ENCODE results near the gene AKNA.

AKNA gene

DNA sequence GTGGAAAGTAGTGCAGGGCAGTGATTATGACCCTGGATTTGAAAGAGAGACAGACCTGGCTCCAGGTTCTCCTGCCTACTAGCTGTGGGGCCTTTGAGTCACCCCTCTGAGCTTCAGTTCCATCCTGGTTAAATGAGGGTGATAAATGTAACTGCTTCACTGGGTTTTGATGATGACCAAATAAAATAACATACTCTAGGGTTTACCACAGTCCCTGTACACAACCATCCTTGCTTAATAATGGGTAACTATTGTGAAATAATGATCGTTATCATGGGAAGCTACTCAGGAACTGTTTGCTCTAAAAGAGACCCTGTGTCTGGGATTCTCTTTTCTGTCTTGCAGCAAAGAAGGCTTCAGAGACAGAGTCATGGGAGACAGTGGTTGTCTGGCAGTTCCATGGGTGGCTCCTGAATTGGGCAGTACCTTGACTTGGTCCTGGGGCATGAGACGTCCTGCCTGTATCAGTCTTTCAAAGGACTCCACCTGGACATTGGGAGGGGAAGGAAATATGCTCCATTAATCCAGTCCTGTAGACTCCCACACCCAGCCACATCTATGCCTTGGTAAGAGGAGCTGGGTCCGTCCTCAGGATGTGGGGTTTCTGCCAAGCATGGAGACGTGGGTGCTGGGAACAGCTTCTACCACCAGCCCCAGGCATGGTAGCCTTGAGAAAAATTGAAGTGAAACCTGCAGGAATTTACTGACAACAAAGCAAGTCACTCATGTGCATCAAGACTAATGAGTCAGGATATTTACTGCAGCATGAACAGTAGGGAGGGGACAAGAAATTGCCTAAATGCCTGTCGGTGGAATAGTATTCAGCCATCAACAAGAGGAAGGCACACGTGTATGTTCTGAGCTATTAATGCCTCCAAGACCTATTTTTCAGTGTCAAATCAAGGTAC, 23.4 kb downstream of the AKNA start:
- Histone ChIP-seq H3K79me1 (ENCODE audit: low read depth, low read length) (no peaks in the 10 kb centered on the region), H3K4me3 (ENCODE audit: low read length in 2 of 2) (no peak overlapping the region), H3K9me3 (replicated peaks in 1 of 2; ENCODE audit: control insufficient read depth in 2 of 2, insufficient read depth in 1 of 2, low read depth in 1 of 2, low read length in 2 of 2) (no peaks in the 10 kb centered on the region), H2AFZ (ENCODE audit: low read length) (no peak overlapping the region), H3K14ac (ENCODE audit: low read length) (no peak overlapping the region), H3K4ac (ENCODE audit: low read length) (no peak overlapping the region), H2AK5ac (ENCODE audit: low read depth, low read length) (no peak overlapping the region), H3K18ac (ENCODE audit: low read length) (no peak overlapping the region), H3K27me3 (ENCODE audit: control insufficient read depth in 3 of 3, insufficient read depth in 3 of 3, low read depth in 1 of 3, low read length in 3 of 3) (no peaks in the 10 kb centered on the region), H3K4me1 (ENCODE audit: control insufficient read depth in 2 of 2, insufficient read depth in 1 of 2, low read depth in 1 of 2, low read length in 2 of 2) (no peaks in the 10 kb centered on the region), H2BK5ac (ENCODE audit: low read length) (no peak overlapping the region), H4K8ac (ENCODE audit: low read depth, low read length) (no peak overlapping the region), H4K91ac (ENCODE audit: low read depth, low read length, poor library complexity) (no peak overlapping the region), H3K27ac (replicated peaks; ENCODE audit: low read length) (no peak overlapping the region), H3K36me3 (replicated peaks in 1 of 2; ENCODE audit: control insufficient read depth in 2 of 2, insufficient read depth in 2 of 2, low read length in 2 of 2) (peaks cover 22 to 64% of the 10 kb centered on the region in 2 donors), H3K4me2 (ENCODE audit: insufficient read depth, low read length, poor library complexity, severe bottlenecking) (no peak overlapping the region), H3K9ac (ENCODE audit: low read depth, low read length, poor library complexity) (no peak overlapping the region), H2BK15ac (ENCODE audit: low read length) (no peak overlapping the region), H2BK120ac (ENCODE audit: low read depth, low read length) (no peak overlapping the region), H3K23ac (ENCODE audit: low read depth, low read length, poor library complexity) (no peak overlapping the region), H2BK12ac (ENCODE audit: low read length) (no peak overlapping the region)
- WGBS, 2 donors (ENCODE audit: extremely low coverage in 2 of 2, insufficient read length in 2 of 2, insufficient replicate concordance in 1 of 2), result no CpG with 5 or more reads among the region's 6 CpGs
- DNase-seq (ENCODE audit: low spot score), result no peak

GRCh38 chr9:114363424-114363823, 24.4 kb downstream of the AKNA start:
- no peak overlapping the region for H3K27ac ChIP-seq (replicated peaks; ENCODE audit: low read length)
- DNase-seq (ENCODE audit: low spot score), result no peak
- no peak overlapping the region for H3K4me3 ChIP-seq (ENCODE audit: low read length in 2 of 2)
- H3K23ac ChIP-seq (ENCODE audit: low read depth, low read length, poor library complexity), result no peak overlapping the region
- H4K8ac ChIP-seq (ENCODE audit: low read depth, low read length), result no peak overlapping the region
- H3K79me1 ChIP-seq (ENCODE audit: low read depth, low read length), result no peaks in the 10 kb centered on the region
- H3K4ac ChIP-seq (ENCODE audit: low read length), result no peak overlapping the region
- H2BK12ac ChIP-seq (ENCODE audit: low read length), result no peak overlapping the region
- no peak overlapping the region for H2BK120ac ChIP-seq (ENCODE audit: low read depth, low read length)
- H2AK5ac ChIP-seq (ENCODE audit: low read depth, low read length), result no peak overlapping the region
- H4K91ac ChIP-seq (ENCODE audit: low read depth, low read length, poor library complexity), result no peak overlapping the region
- no peak overlapping the region for H2AFZ ChIP-seq (ENCODE audit: low read length)
- no peak overlapping the region for H3K9ac ChIP-seq (ENCODE audit: low read depth, low read length, poor library complexity)
- H2BK5ac ChIP-seq (ENCODE audit: low read length), result no peak overlapping the region
- peaks cover 25 to 65% of the 10 kb centered on the region in 2 donors for H3K36me3 ChIP-seq (replicated peaks in 1 of 2; ENCODE audit: control insufficient read depth in 2 of 2, insufficient read depth in 2 of 2, low read length in 2 of 2)
- no peak overlapping the region for H3K14ac ChIP-seq (ENCODE audit: low read length)
- no CpG with 5 or more reads among the region's 2 CpGs for WGBS, 2 donors (ENCODE audit: extremely low coverage in 2 of 2, insufficient read length in 2 of 2, insufficient replicate concordance in 1 of 2)
- no peak overlapping the region for H3K18ac ChIP-seq (ENCODE audit: low read length)
- no peak overlapping the region for H2BK15ac ChIP-seq (ENCODE audit: low read length)
- no peaks in the 10 kb centered on the region for H3K9me3 ChIP-seq (replicated peaks in 1 of 2; ENCODE audit: control insufficient read depth in 2 of 2, insufficient read depth in 1 of 2, low read depth in 1 of 2, low read length in 2 of 2)
- no peaks in the 10 kb centered on the region for H3K4me1 ChIP-seq (ENCODE audit: control insufficient read depth in 2 of 2, insufficient read depth in 1 of 2, low read depth in 1 of 2, low read length in 2 of 2)
- no peak overlapping the region for H3K4me2 ChIP-seq (ENCODE audit: insufficient read depth, low read length, poor library complexity, severe bottlenecking)
- H3K27me3 ChIP-seq (ENCODE audit: control insufficient read depth in 3 of 3, insufficient read depth in 3 of 3, low read depth in 1 of 3, low read length in 3 of 3), result no peaks in the 10 kb centered on the region

DNA sequence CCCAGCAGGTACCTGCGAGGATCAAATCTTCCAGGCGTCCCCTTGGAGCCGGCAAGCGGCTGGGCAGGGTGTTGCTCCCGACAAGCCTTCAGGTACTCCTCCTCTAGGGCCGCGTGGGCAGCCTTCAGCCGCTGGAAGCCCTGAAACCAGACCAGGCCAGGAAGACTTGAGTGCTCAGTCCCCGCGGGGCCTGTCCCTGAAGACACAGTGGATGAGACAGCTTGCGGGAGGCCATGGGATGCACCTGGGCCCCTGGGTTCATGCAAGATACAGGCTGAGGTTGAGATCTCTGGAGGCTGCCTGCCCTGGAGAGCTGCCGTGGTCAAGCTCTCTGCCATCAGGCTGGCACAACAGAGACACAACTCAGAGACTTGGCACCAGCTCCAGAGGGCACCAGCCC, 25.4 kb downstream of the AKNA start:
- no peak overlapping the region for H3K4me2 ChIP-seq (ENCODE audit: insufficient read depth, low read length, poor library complexity, severe bottlenecking)
- no peak overlapping the region for H2BK12ac ChIP-seq (ENCODE audit: low read length)
- no peak overlapping the region for H3K4me3 ChIP-seq (ENCODE audit: low read length in 2 of 2)
- WGBS, 2 donors (ENCODE audit: extremely low coverage in 2 of 2, insufficient read length in 2 of 2, insufficient replicate concordance in 1 of 2), result no CpG with 5 or more reads among the region's 12 CpGs
- DNase-seq (ENCODE audit: low spot score), result no peak
- H3K9ac ChIP-seq (ENCODE audit: low read depth, low read length, poor library complexity), result no peak overlapping the region
- H2BK5ac ChIP-seq (ENCODE audit: low read length), result no peak overlapping the region
- no peaks in the 10 kb centered on the region for H3K79me1 ChIP-seq (ENCODE audit: low read depth, low read length)
- H3K18ac ChIP-seq (ENCODE audit: low read length), result no peak overlapping the region
- no peak overlapping the region for H4K91ac ChIP-seq (ENCODE audit: low read depth, low read length, poor library complexity)
- no peaks in the 10 kb centered on the region for H3K9me3 ChIP-seq (replicated peaks in 1 of 2; ENCODE audit: control insufficient read depth in 2 of 2, insufficient read depth in 1 of 2, low read depth in 1 of 2, low read length in 2 of 2)
- no peak overlapping the region for H3K14ac ChIP-seq (ENCODE audit: low read length)
- H3K4me1 ChIP-seq (ENCODE audit: control insufficient read depth in 2 of 2, insufficient read depth in 1 of 2, low read depth in 1 of 2, low read length in 2 of 2), result no peaks in the 10 kb centered on the region
- H2AK5ac ChIP-seq (ENCODE audit: low read depth, low read length), result no peak overlapping the region
- no peak overlapping the region for H4K8ac ChIP-seq (ENCODE audit: low read depth, low read length)
- no peak overlapping the region for H2AFZ ChIP-seq (ENCODE audit: low read length)
- H3K27me3 ChIP-seq (ENCODE audit: control insufficient read depth in 3 of 3, insufficient read depth in 3 of 3, low read depth in 1 of 3, low read length in 3 of 3), result no peaks in the 10 kb centered on the region
- H3K23ac ChIP-seq (ENCODE audit: low read depth, low read length, poor library complexity), result no peak overlapping the region
- H2BK120ac ChIP-seq (ENCODE audit: low read depth, low read length), result no peak overlapping the region
- no peak overlapping the region for H3K27ac ChIP-seq (replicated peaks; ENCODE audit: low read length)
- no peak overlapping the region for H2BK15ac ChIP-seq (ENCODE audit: low read length)
- H3K36me3 ChIP-seq (replicated peaks in 1 of 2; ENCODE audit: control insufficient read depth in 2 of 2, insufficient read depth in 2 of 2, low read length in 2 of 2), result peaks cover 21 to 66% of the 10 kb centered on the region in 2 donors
- no peak overlapping the region for H3K4ac ChIP-seq (ENCODE audit: low read length)

DNA sequence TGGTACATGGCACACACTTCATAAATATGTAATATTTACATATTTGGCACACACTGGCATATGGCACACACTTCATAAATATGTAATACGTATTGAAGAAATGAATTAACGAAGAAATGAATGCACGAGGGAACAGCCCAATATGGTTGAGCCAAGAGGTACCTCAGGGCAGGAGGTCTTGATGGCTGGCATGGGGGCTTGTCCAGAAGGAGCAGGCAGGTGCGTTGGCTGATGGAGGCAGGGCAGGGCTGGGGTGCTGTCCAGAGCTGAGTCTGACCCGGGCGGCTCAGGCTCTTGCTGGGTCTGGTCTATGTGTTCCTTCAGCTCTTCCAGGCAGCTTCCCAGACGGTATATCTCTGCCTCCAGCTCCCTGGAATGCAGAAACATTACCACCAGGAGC, 26.2 kb downstream of the AKNA start:
- Histone ChIP-seq H4K8ac (ENCODE audit: low read depth, low read length) (no peak overlapping the region), H2BK15ac (ENCODE audit: low read length) (no peak overlapping the region), H3K4me2 (ENCODE audit: insufficient read depth, low read length, poor library complexity, severe bottlenecking) (no peak overlapping the region), H3K27me3 (ENCODE audit: control insufficient read depth in 3 of 3, insufficient read depth in 3 of 3, low read depth in 1 of 3, low read length in 3 of 3) (no peaks in the 10 kb centered on the region), H3K79me1 (ENCODE audit: low read depth, low read length) (no peaks in the 10 kb centered on the region), H2BK12ac (ENCODE audit: low read length) (no peak overlapping the region), H2BK120ac (ENCODE audit: low read depth, low read length) (no peak overlapping the region), H3K9me3 (replicated peaks in 1 of 2; ENCODE audit: control insufficient read depth in 2 of 2, insufficient read depth in 1 of 2, low read depth in 1 of 2, low read length in 2 of 2) (no peaks in the 10 kb centered on the region), H4K91ac (ENCODE audit: low read depth, low read length, poor library complexity) (no peak overlapping the region), H2AFZ (ENCODE audit: low read length) (no peak overlapping the region), H3K4me3 (ENCODE audit: low read length in 2 of 2) (no peak overlapping the region), H3K4me1 (ENCODE audit: control insufficient read depth in 2 of 2, insufficient read depth in 1 of 2, low read depth in 1 of 2, low read length in 2 of 2) (no peaks in the 10 kb centered on the region), H3K14ac (ENCODE audit: low read length) (no peak overlapping the region), H3K27ac (replicated peaks; ENCODE audit: low read length) (no peak overlapping the region), H2BK5ac (ENCODE audit: low read length) (no peak overlapping the region), H3K9ac (ENCODE audit: low read depth, low read length, poor library complexity) (no peak overlapping the region), H3K23ac (ENCODE audit: low read depth, low read length, poor library complexity) (no peak overlapping the region), H3K18ac (ENCODE audit: low read length) (no peak overlapping the region), H2AK5ac (ENCODE audit: low read depth, low read length) (no peak overlapping the region), H3K4ac (ENCODE audit: low read length) (no peak overlapping the region), H3K36me3 (replicated peaks in 1 of 2; ENCODE audit: control insufficient read depth in 2 of 2, insufficient read depth in 2 of 2, low read length in 2 of 2) (peaks cover 23 to 69% of the 10 kb centered on the region in 2 donors)
- no CpG with 5 or more reads among the region's 7 CpGs for WGBS, 2 donors (ENCODE audit: extremely low coverage in 2 of 2, insufficient read length in 2 of 2, insufficient replicate concordance in 1 of 2)
- no peak for DNase-seq (ENCODE audit: low spot score)

All from neuronal stem cell (in vitro differentiated cells).